ENCODE data around the gene ZNF260.

GRCh38 chr19:36501973-36502372 lies 26.1 kb downstream of the ZNF260 start:
- TF ChIP-seq CTCF (IDR thresholded peaks at IDR 0.05) = no peak
- no peak for TF ChIP-seq POLR2A (IDR thresholded peaks at IDR 0.05)

Data from testis (tissue), 2 donors.